ENCODE results near the gene MYCL. TPM values are rescaled to one million over a fixed set of nuclear protein-coding genes. Genes with fewer than 3 reads are reported as not detected.

Gene MYCL
- total RNA-seq, 6 donors from 2014 or later, result 4.3 to 8.2 (median 6.1) TPM

DNA sequence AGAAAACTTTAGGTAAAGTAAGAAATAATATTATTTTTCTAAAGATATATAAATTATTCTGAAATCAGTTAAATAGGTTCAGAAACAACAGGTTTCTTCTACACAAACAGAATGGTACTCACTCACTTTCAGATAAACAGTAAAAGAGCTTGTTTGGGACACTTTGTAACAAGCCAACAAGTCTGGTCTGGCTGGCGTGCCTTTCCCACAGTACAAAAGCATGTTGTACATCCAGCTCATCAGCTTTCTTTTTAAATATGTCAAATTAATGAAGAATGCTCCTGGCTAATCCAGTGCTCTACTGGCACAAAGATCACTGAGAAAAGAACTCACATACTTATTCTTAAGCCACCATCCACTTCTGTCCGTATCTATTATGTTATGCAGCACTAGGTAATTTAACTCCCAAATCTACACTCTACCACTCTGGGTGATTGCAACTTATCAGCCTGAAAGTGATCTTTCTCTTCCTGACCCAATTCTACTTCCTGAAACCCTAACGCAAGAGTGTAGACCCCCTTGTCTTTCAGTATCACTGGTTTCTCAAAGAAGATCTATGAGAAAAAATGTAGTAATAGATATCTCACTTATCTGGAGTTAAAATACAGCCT lies 51.0 kb downstream of the MYCL start:
- Histone ChIP-seq H3K4me1 (peaks cover 6 to 21% (median 12%) of the 10 kb centered on the region in 4 donors), H3K4me3 (no peak overlapping the region), H3K9me3 (no peaks in the 10 kb centered on the region), H3K27me3 (no peaks in the 10 kb centered on the region), H3K27ac (no peak overlapping the region), H3K36me3 (peaks cover 0 to 54% (median under 1%) of the 10 kb centered on the region in 4 donors)
- no peak for TF ChIP-seq EP300 (IDR thresholded peaks at IDR 0.05)
- no peak for TF ChIP-seq POLR2A (IDR thresholded peaks at IDR 0.05)
- TF ChIP-seq POLR2AphosphoS5 (IDR thresholded peaks at IDR 0.05), result no peak
- no peak for TF ChIP-seq CTCF (IDR thresholded peaks at IDR 0.05)
- 68 to 82% methylated on average over 3 of the region's 3 CpGs for WGBS, 2 donors
- no peak for DNase-seq
- ATAC-seq (ENCODE audit: low FRiP score in 2 of 2), result no peak

- Histone ChIP-seq H3K27me3 (no peaks in the 10 kb centered on the region), H3K4me1 (peaks cover 16 to 29% (median 20%) of the 10 kb centered on the region in 4 donors), H3K36me3 (peaks cover 0 to 45% (median 0%) of the 10 kb centered on the region in 4 donors), H3K4me3 (no peak overlapping the region), H3K27ac (no peak overlapping the region), H3K9me3 (no peaks in the 10 kb centered on the region)
- DNase-seq, result no peak
- WGBS, 2 donors, result 92 to 95% methylated on average over 1 of the region's 1 CpG
- ATAC-seq (ENCODE audit: low FRiP score in 2 of 2), result no peak
- no peak for TF ChIP-seq POLR2AphosphoS5 (IDR thresholded peaks at IDR 0.05)
- TF ChIP-seq CTCF (IDR thresholded peaks at IDR 0.05), result no peak
- no peak for TF ChIP-seq EP300 (IDR thresholded peaks at IDR 0.05)
- TF ChIP-seq POLR2A (IDR thresholded peaks at IDR 0.05), result no peak
Measured at GRCh38 chr1:39849203-39849602, 52.5 kb downstream of the MYCL start.

GRCh38 chr1:39847940-39848339 lies 53.8 kb downstream of the MYCL start:
- WGBS, 2 donors, result 90 to 95% methylated on average over 6 of the region's 6 CpGs
- peaks cover 22 to 29% (median 27%) of the 10 kb centered on the region in 4 donors for H3K4me1 ChIP-seq
- TF ChIP-seq EP300 (IDR thresholded peaks at IDR 0.05) (no peak), POLR2AphosphoS5 (IDR thresholded peaks at IDR 0.05) (no peak), CTCF (IDR thresholded peaks at IDR 0.05) (no peak), POLR2A (IDR thresholded peaks at IDR 0.05) (no peak)
- DNase-seq (no peak), ATAC-seq (ENCODE audit: low FRiP score in 2 of 2) (no peak)
- peaks cover 0 to 48% (median 0%) of the 10 kb centered on the region in 4 donors for H3K36me3 ChIP-seq
- no peaks in the 10 kb centered on the region for H3K9me3 ChIP-seq
- no peaks in the 10 kb centered on the region for H3K27me3 ChIP-seq
- no peak overlapping the region for H3K27ac ChIP-seq
- no peak overlapping the region for H3K4me3 ChIP-seq

GRCh38 chr1:39846796-39847195 lies 54.9 kb downstream of the MYCL start:
- Histone ChIP-seq H3K4me3 (no peak overlapping the region), H3K27ac (no peak overlapping the region), H3K27me3 (no peaks in the 10 kb centered on the region), H3K36me3 (peaks cover 0 to 59% (median 1%) of the 10 kb centered on the region in 4 donors), H3K9me3 (no peaks in the 10 kb centered on the region), H3K4me1 (peaks cover 20 to 31% (median 26%) of the 10 kb centered on the region in 4 donors)
- no peak for TF ChIP-seq CTCF (IDR thresholded peaks at IDR 0.05)
- TF ChIP-seq POLR2A (IDR thresholded peaks at IDR 0.05), result no peak
- no peak for TF ChIP-seq POLR2AphosphoS5 (IDR thresholded peaks at IDR 0.05)
- no peak for TF ChIP-seq EP300 (IDR thresholded peaks at IDR 0.05)
- 79 to 96% methylated on average over 1 of the region's 1 CpG for WGBS, 2 donors
- ATAC-seq (ENCODE audit: low FRiP score in 2 of 2) (no peak), DNase-seq (no peak)

All from upper lobe of left lung (tissue), 6 donors.